Measurements from ENCODE around the gene LRBA. TPM values are rescaled to one million over a fixed set of nuclear protein-coding genes. Genes with fewer than 3 reads are reported as not detected.

Gene LRBA
- total and polyA plus RNA-seq, 8 donors = 43.3 to 62.5 (median 52.3) TPM

DNA sequence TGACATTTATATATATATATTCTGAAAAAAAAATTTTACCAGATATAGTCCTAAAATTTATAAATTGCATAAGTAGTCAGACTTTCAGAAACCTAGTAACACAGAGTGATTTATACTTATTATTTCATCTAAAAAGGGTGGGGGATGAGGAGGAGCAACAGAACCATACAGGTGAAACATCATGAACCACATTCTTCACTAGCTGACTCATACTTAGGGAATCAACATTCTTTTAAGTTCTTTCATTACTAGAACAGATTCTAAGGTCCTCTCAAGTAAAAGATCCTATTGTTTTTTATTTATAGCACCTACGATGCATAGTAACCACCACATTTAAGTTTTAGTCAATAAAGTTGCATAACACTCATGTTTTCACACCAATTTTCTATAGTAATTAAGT, 166.1 kb downstream of the LRBA start:
- Histone ChIP-seq H3K4me3 (no peak overlapping the region), H3K27me3 (no peaks in the 10 kb centered on the region), H3K27ac (no peak overlapping the region), H3K4me1 (no peaks in the 10 kb centered on the region), H3K36me3 (peaks cover 0 to 34% of the 10 kb centered on the region in 2 donors), H3K9me3 (no peaks in the 10 kb centered on the region)
- no peak for TF ChIP-seq CTCF (IDR thresholded peaks at IDR 0.05)
- ATAC-seq (no peak), DNase-seq (no peak)
- intact Hi-C loops (cut with DNase I) = no loop called here

DNA sequence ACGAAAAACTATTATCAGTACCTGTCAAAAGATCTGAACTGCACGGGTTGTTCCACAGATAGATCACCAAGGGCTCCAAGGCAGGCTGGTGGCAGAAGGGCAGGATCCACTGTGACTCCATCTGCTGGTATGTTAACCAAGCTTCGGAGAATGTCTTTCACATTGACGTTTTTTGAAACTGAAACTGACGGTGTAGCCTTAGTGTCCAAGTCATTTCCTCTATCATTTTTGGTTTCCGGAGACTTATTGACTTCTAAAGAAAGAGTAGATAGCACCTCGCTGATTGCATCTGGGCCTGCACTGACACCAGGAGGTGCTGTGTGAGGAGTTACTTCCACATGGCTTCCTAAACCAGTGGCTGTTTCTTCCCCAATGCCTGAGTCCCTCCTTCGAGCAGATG, 186.9 kb downstream of the LRBA start:
- H3K9me3 ChIP-seq = no peaks in the 10 kb centered on the region
- no peak for ATAC-seq

DNA sequence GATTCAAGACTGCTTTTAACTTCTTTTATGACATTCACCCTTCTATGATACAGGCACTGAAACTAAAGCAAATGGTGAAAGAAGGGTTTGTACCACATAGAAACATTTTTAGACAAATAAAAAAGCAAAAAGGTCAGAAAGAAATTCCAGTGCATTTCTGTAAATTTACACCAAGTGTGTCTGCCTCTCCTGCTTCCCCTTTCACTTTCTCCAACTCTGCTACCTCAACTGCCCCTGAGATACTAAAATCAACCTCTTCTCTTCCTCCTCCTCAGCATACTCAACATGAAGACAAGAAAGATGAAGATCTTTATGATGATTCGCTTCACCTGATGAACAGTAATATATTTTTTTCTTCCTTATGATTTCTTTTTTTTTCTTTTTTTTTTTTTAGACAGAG, 187.9 kb downstream of the LRBA start:
- intact Hi-C loops (cut with DNase I) = no loop called here
- DNase-seq = no peak
- Histone ChIP-seq H3K36me3 (peaks cover 0 to 15% of the 10 kb centered on the region in 2 donors), H3K4me1 (no peaks in the 10 kb centered on the region), H3K27ac (no peak overlapping the region), H3K9me3 (no peaks in the 10 kb centered on the region), H3K4me3 (no peak overlapping the region), H3K27me3 (no peaks in the 10 kb centered on the region)
- TF ChIP-seq CTCF (IDR thresholded peaks at IDR 0.05) = no peak
- ATAC-seq = no peak

More for the DNA sequence above, 186.9 kb downstream of the LRBA start:
- Histone ChIP-seq H3K36me3 (peaks cover 0 to 15% of the 10 kb centered on the region in 2 donors), H3K27me3 (no peaks in the 10 kb centered on the region), H3K4me1 (no peaks in the 10 kb centered on the region), H3K27ac (no peak overlapping the region), H3K4me3 (no peak overlapping the region)
- no peak for TF ChIP-seq CTCF (IDR thresholded peaks at IDR 0.05)
- DNase-seq = no peak
- intact Hi-C loops (cut with DNase I) = no loop called here

DNA sequence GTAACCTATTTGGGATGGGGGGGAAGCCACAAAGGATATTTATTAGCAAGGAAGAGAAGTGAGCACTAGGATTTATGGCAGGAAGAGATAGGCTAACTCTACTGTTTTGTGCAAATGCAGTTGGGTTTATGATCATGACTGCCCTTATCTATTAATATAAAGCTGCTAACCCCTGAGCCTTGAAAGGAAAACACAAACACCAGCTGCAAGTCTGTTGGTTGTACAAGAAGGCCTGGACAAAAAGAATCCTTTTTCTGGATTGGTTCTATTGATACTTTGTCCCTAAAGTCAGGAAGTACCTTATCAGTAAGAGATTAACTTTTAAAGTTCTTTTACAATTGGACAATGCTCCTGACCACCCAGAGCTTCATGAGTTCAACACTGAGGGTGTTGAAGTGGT, 188.8 kb downstream of the LRBA start:
- Histone ChIP-seq H3K9me3 (no peaks in the 10 kb centered on the region), H3K27me3 (no peaks in the 10 kb centered on the region), H3K27ac (no peak overlapping the region), H3K36me3 (peaks cover 0 to 15% of the 10 kb centered on the region in 2 donors), H3K4me1 (no peaks in the 10 kb centered on the region), H3K4me3 (no peak overlapping the region)
- DNase-seq = no peak
- no peak for ATAC-seq
- intact Hi-C loops (cut with DNase I) = no loop called here
- no peak for TF ChIP-seq CTCF (IDR thresholded peaks at IDR 0.05)

DNA sequence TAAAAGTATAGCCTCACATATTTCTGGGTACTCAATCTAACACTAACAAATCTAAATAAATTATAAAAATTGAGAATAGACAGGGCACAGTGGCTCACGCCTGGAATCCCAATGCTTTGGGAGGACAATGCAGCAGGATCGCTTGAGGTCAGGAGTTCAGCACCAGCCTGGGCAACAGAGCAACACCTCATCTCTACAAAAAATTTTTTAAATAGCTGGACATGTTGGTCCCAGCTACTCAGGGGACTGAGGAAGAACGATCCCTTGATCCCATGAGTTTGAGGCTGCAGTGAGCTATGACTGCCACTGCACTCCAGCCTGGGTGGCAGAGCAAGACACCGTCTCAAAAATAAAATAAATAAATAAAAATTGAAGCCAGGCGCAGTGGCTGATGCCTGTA, 192.7 kb downstream of the LRBA start:
- ATAC-seq (no peak), DNase-seq (no peak)
- Histone ChIP-seq H3K27me3 (no peaks in the 10 kb centered on the region), H3K36me3 (peaks cover 0 to 4% of the 10 kb centered on the region in 2 donors), H3K9me3 (no peaks in the 10 kb centered on the region), H3K27ac (no peak overlapping the region), H3K4me1 (no peaks in the 10 kb centered on the region), H3K4me3 (no peak overlapping the region)
- intact Hi-C loops (cut with DNase I) = no loop called here
- no peak for TF ChIP-seq CTCF (IDR thresholded peaks at IDR 0.05)
